ENCODE data around the gene CINP.

Gene CINP

GRCh38 chr14:102338724-102339123 is 24.0 kb downstream of the CINP start:
- Histone ChIP-seq H3K27ac (ENCODE audit: low read length) (no peak overlapping the region), H3K27me3 (ENCODE audit: low read depth, low read length) (no peaks in the 10 kb centered on the region), H3K9me3 (ENCODE audit: insufficient read depth, low read length) (no peaks in the 10 kb centered on the region), H3K4me3 (ENCODE audit: low read length) (no peak overlapping the region), H3K9ac (ENCODE audit: low read length) (no peak overlapping the region), H3K79me2 (ENCODE audit: low read length) (no peaks in the 10 kb centered on the region), H2AFZ (ENCODE audit: low read depth, low read length) (no peak overlapping the region), H3K4me1 (ENCODE audit: low read length) (peaks cover 6% of the 10 kb centered on the region; the same call in 1 of the 2 replicates), H3K4me2 (ENCODE audit: low read length) (no peak overlapping the region), H3K36me3 (replicated peaks; ENCODE audit: low read depth, low read length) (peaks cover 14% of the 10 kb centered on the region), H4K20me1 (ENCODE audit: insufficient read depth, low read length) (no peaks in the 10 kb centered on the region)
- no peak for TF ChIP-seq EZH2phosphoT487 (IDR thresholded peaks at IDR 0.05; ENCODE audit: low read depth)
- no peak for TF ChIP-seq CTCF (IDR thresholded peaks at IDR 0.05; ENCODE audit: low read depth, low read length)

GRCh38 chr14:102335163-102335562 is 27.5 kb downstream of the CINP start:
- no peak for TF ChIP-seq CTCF (IDR thresholded peaks at IDR 0.05; ENCODE audit: low read depth, low read length)
- H3K79me2 ChIP-seq (ENCODE audit: low read length) = no peaks in the 10 kb centered on the region
- H3K27me3 ChIP-seq (ENCODE audit: low read depth, low read length) = no peaks in the 10 kb centered on the region
- no peaks in the 10 kb centered on the region for H4K20me1 ChIP-seq (ENCODE audit: insufficient read depth, low read length)
- H3K4me2 ChIP-seq (ENCODE audit: low read length) = no peak overlapping the region
- no peaks in the 10 kb centered on the region for H3K9me3 ChIP-seq (ENCODE audit: insufficient read depth, low read length)
- H3K9ac ChIP-seq (ENCODE audit: low read length) = no peak overlapping the region
- H3K27ac ChIP-seq (ENCODE audit: low read length) = no peak overlapping the region
- peaks cover 13% of the 10 kb centered on the region for H3K36me3 ChIP-seq (replicated peaks; ENCODE audit: low read depth, low read length)
- H3K4me1 ChIP-seq (ENCODE audit: low read length) = peaks cover 6% of the 10 kb centered on the region; the same call in 1 of the 2 replicates
- H3K4me3 ChIP-seq (ENCODE audit: low read length) = no peak overlapping the region
- H2AFZ ChIP-seq (ENCODE audit: low read depth, low read length) = no peak overlapping the region

- Histone ChIP-seq H3K27me3 (ENCODE audit: low read depth, low read length) (no peaks in the 10 kb centered on the region), H3K9me3 (ENCODE audit: insufficient read depth, low read length) (no peaks in the 10 kb centered on the region), H2AFZ (ENCODE audit: low read depth, low read length) (no peak overlapping the region), H3K4me2 (ENCODE audit: low read length) (no peak overlapping the region), H3K27ac (ENCODE audit: low read length) (no peak overlapping the region), H3K9ac (ENCODE audit: low read length) (no peak overlapping the region), H4K20me1 (ENCODE audit: insufficient read depth, low read length) (no peaks in the 10 kb centered on the region), H3K36me3 (replicated peaks; ENCODE audit: low read depth, low read length) (peaks cover 12% of the 10 kb centered on the region), H3K4me1 (ENCODE audit: low read length) (peaks cover 6% of the 10 kb centered on the region; the same call in 1 of the 2 replicates), H3K79me2 (ENCODE audit: low read length) (no peaks in the 10 kb centered on the region), H3K4me3 (ENCODE audit: low read length) (no peak overlapping the region)
- no peak for TF ChIP-seq CTCF (IDR thresholded peaks at IDR 0.05; ENCODE audit: low read depth, low read length)
- no peak for TF ChIP-seq EZH2phosphoT487 (IDR thresholded peaks at IDR 0.05; ENCODE audit: low read depth)
Observed at GRCh38 chr14:102333795-102334705, 28.6 kb downstream of the CINP start.

GRCh38 chr14:102333390-102333789 is 29.3 kb downstream of the CINP start:
- Histone ChIP-seq H3K36me3 (replicated peaks; ENCODE audit: low read depth, low read length) (peaks cover 9% of the 10 kb centered on the region), H3K4me2 (ENCODE audit: low read length) (no peak overlapping the region), H3K79me2 (ENCODE audit: low read length) (no peaks in the 10 kb centered on the region), H3K9me3 (ENCODE audit: insufficient read depth, low read length) (no peaks in the 10 kb centered on the region), H3K4me3 (ENCODE audit: low read length) (no peak overlapping the region), H3K27ac (ENCODE audit: low read length) (no peak overlapping the region), H3K9ac (ENCODE audit: low read length) (no peak overlapping the region), H3K4me1 (ENCODE audit: low read length) (peaks cover 6% of the 10 kb centered on the region; the same call in 1 of the 2 replicates), H3K27me3 (ENCODE audit: low read depth, low read length) (no peaks in the 10 kb centered on the region), H4K20me1 (ENCODE audit: insufficient read depth, low read length) (no peaks in the 10 kb centered on the region), H2AFZ (ENCODE audit: low read depth, low read length) (no peak overlapping the region)
- no peak for TF ChIP-seq EZH2phosphoT487 (IDR thresholded peaks at IDR 0.05; ENCODE audit: low read depth)
- TF ChIP-seq CTCF (IDR thresholded peaks at IDR 0.05; ENCODE audit: low read depth, low read length) = no peak

Measured in OCI-LY3 (cell line).